Neuronal stem cell (in vitro differentiated cells): ENCODE measurements around the gene HOXC5.
A peak's percentile ranks its signal among the peaks of the same experiment; 100 is the strongest.

ENCODE experiments used
- DNase-seq: peaks from one replicate; pipeline ENCODE4 v3.0.0-alpha.2; 2013; ENCODE audit warnings: low spot score
- H2AFZ ChIP-seq: one replicate; pipeline ENCODE4 v1.6.1; 2013; ENCODE audit warnings: mild to moderate bottlenecking, low read length, inconsistent platforms
- H2AK5ac ChIP-seq: 2 replicates; pipeline ENCODE4 v1.6.1; 2013; ENCODE audit warnings: low read depth, mild to moderate bottlenecking, inconsistent platforms, low read length, moderate library complexity, mixed read lengths
- H2BK120ac ChIP-seq: 2 replicates; pipeline ENCODE4 v1.6.1; 2013; ENCODE audit warnings: low read depth, mild to moderate bottlenecking, inconsistent platforms, low read length, moderate library complexity, mixed read lengths
- H2BK12ac ChIP-seq: one replicate; pipeline ENCODE4 v1.6.1; 2013; ENCODE audit warnings: low read length, inconsistent platforms
- H2BK15ac ChIP-seq: 2 replicates; pipeline ENCODE4 v1.6.1; 2013; ENCODE audit warnings: mild to moderate bottlenecking, low read length, inconsistent platforms, mixed read lengths
- H2BK5ac ChIP-seq: one replicate; pipeline ENCODE4 v1.6.1; 2013; ENCODE audit warnings: inconsistent platforms, mild to moderate bottlenecking, low read length, moderate library complexity
- H3K14ac ChIP-seq: one replicate; pipeline ENCODE4 v1.6.1; 2013; ENCODE audit warnings: low read length, inconsistent platforms
- H3K18ac ChIP-seq: 2 replicates; pipeline ENCODE4 v1.6.1; 2013; ENCODE audit warnings: low read length, inconsistent platforms
- H3K23ac ChIP-seq: 2 replicates; pipeline ENCODE4 v1.6.1; 2013; ENCODE audit warnings: low read depth, mild to moderate bottlenecking, mixed read lengths, low read length, inconsistent platforms; ENCODE audit not compliant: poor library complexity
- H3K27ac ChIP-seq: replicated peaks from 3 replicates; pipeline ENCODE4 v1.5.1; 2013; ENCODE audit warnings: low read length, inconsistent platforms
- H3K27me3 ChIP-seq, 3 experiments: 2 replicates each; pipeline ENCODE4 v1.6.1; 2013; ENCODE audit warnings: low read length in 3 of 3, mild to moderate bottlenecking in 2 of 3, inconsistent platforms in 1 of 3, low read depth in 1 of 3, mixed read lengths in 1 of 3, moderate library complexity in 1 of 3; ENCODE audit not compliant: control insufficient read depth in 3 of 3, insufficient read depth in 3 of 3
- H3K36me3 ChIP-seq, 2 donors: replicated peaks in 1 of 2; 2 replicates each; pipeline ENCODE4 v1.6.1; 2013; ENCODE audit warnings: low read length in 2 of 2; ENCODE audit not compliant: control insufficient read depth in 2 of 2, insufficient read depth in 2 of 2
- H3K4ac ChIP-seq: 2 replicates; pipeline ENCODE4 v1.6.1; 2013; ENCODE audit warnings: inconsistent platforms, mild to moderate bottlenecking, low read length, moderate library complexity
- H3K4me1 ChIP-seq, 2 donors: 1 replicate in 1 of 2; 2 replicates in 1 of 2; pipeline ENCODE4 v1.6.1; 2013; ENCODE audit warnings: low read length in 2 of 2, low read depth in 1 of 2; ENCODE audit not compliant: control insufficient read depth in 2 of 2, insufficient read depth in 1 of 2
- H3K4me2 ChIP-seq: one replicate; pipeline ENCODE4 v1.6.1; 2013; ENCODE audit warnings: mild to moderate bottlenecking, low read length, inconsistent platforms; ENCODE audit not compliant: insufficient read depth, poor library complexity, severe bottlenecking
- H3K4me3 ChIP-seq, 2 donors: 2 replicates each; pipeline ENCODE4 v1.5.1; 2013; ENCODE audit warnings: low read length in 2 of 2, mild to moderate bottlenecking in 2 of 2, inconsistent platforms in 1 of 2, moderate library complexity in 1 of 2
- H3K79me1 ChIP-seq: one replicate; pipeline ENCODE4 v1.6.1; 2013; ENCODE audit warnings: low read depth, mild to moderate bottlenecking, inconsistent platforms, low read length, moderate library complexity
- H3K9ac ChIP-seq: one replicate; pipeline ENCODE4 v1.6.1; 2013; ENCODE audit warnings: mild to moderate bottlenecking, low read depth, low read length, inconsistent platforms; ENCODE audit not compliant: poor library complexity
- H3K9me3 ChIP-seq, 2 donors: replicated peaks in 1 of 2; 2 replicates each; pipeline versions ENCODE3 to v1.6.1; 2013; ENCODE audit warnings: low read length in 2 of 2, mild to moderate bottlenecking in 2 of 2, inconsistent platforms in 1 of 2, low read depth in 1 of 2, mixed read lengths in 1 of 2, moderate library complexity in 1 of 2; ENCODE audit not compliant: control insufficient read depth in 2 of 2, insufficient read depth in 1 of 2
- H4K8ac ChIP-seq: one replicate; pipeline ENCODE4 v1.6.1; 2013; ENCODE audit warnings: low read depth, mild to moderate bottlenecking, inconsistent platforms, low read length, moderate library complexity
- H4K91ac ChIP-seq: one replicate; pipeline ENCODE4 v1.6.1; 2013; ENCODE audit warnings: low read length, low read depth, mild to moderate bottlenecking, inconsistent platforms; ENCODE audit not compliant: poor library complexity
- WGBS, 2 donors: extraction: QIAGEN DNeasy Blood & Tissue Kit; methylation state at CpG; one replicate each; pipeline ENCODE4 v1.1.7; 2013; ENCODE audit warnings: missing lambda C conversion rate in 2 of 2, mixed read lengths in 1 of 2; ENCODE audit not compliant: insufficient read length in 2 of 2, insufficient replicate concordance in 1 of 2; ENCODE audit errors: extremely low coverage in 2 of 2; 5-methylcytosine and 5-hydroxymethylcytosine counted together

HOXC5 gene

DNA sequence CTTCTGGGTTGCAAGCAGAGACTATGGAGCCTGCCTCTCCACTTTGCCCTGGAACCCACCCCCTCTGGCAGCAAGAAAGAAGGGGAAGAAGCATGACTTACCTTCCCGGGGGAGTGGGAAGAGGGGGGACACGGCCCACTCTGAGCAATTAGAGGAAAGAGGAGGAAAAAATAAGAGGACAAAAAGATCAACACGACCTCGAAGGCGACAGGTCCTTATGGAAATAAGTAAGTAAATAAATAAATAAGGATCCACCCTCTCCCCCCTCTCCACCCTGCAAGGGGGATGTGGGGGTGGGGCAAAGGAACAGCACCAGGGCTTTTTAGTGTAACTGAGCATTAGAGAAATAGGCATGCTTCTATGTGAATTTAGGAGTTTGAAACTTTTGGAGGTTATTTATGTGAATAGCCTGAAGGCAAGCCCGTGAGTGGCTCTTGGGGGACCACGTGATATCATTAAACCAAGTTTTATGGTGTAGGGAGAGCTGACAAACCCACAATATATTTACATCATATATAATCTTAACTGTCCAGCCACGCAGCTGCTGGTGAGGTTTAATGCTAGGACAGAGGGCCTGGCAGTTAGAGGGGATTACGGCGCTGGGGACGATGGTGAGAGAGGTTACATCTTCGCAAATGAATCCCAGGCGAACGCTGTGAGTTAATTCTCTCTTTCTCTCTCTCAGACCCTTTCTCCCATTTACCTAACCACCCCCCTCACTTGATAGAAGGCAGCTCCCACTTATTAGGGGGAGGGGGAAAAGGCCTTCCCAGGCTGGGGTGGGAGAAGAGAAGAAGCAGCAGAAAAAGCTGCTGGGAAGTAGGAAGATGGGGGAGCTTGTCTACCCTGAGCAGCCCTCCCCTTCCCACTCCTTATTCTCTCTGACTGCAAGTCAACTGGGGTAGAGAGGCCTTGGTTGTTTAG is 4.8 kb downstream of the HOXC5 start:
- Histone ChIP-seq H3K4me1 (no peaks in the 10 kb centered on the region), H3K36me3 (no peaks in the 10 kb centered on the region)

DNA sequence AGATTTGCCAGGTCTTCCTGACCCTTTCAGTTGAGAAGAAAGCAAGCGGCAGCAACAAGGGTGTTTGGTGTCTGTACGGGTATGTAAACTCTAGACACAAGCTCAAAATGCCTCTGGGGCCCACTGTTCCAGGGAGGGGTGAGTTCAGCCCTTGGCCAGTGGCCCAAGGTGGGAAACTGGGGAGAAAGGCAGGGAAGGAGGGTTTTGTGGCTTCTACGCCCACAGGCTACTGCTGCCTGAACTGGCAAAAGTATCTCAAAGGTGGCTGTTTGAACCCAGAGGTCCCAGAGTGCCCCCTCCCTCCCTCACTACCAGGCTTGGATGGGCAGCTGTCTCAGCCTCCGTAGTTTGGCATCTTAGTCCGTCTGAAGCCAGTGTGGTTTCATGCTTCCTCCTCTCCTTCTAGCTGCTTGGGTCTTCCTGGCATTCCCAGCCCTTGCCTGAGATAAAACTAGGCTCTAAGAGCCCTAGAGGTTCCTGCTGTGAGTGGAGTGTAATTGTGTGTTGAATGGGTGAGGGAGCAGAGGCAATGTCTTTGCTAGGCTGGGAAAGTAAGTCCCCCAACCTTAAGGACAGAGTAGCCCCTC is 5.5 kb downstream of the HOXC5 start:
- Histone ChIP-seq H3K4me2 (no peak overlapping the region), H2BK15ac (no peak overlapping the region), H3K14ac (no peak overlapping the region), H3K4me3 (no peak overlapping the region), H3K9ac (no peak overlapping the region), H3K4me1 (no peaks in the 10 kb centered on the region), H3K27ac (no peak overlapping the region), H3K4ac (no peak overlapping the region), H3K23ac (no peak overlapping the region), H3K18ac (no peak overlapping the region), H2BK12ac (no peak overlapping the region), H4K91ac (no peak overlapping the region), H2BK5ac (no peak overlapping the region), H2AFZ (no peak overlapping the region), H3K27me3 (peaks cover 38 to 96% (median 96%) of the 10 kb centered on the region in 3 experiments), H2AK5ac (no peak overlapping the region), H4K8ac (no peak overlapping the region), H3K79me1 (no peaks in the 10 kb centered on the region), H3K9me3 (peaks cover 0 to 6% of the 10 kb centered on the region in 2 donors), H2BK120ac (no peak overlapping the region), H3K36me3 (no peaks in the 10 kb centered on the region)
- WGBS, 2 donors: no CpG with 5 or more reads among the region's 5 CpGs
- no peak for DNase-seq

More for the DNA sequence above, 4.8 kb downstream of the HOXC5 start:
- Histone ChIP-seq H3K27me3 (peaks cover 43 to 96% (median 96%) of the 10 kb centered on the region in 3 experiments), H3K4ac (no peak overlapping the region), H3K4me2 (no peak overlapping the region), H2AK5ac (no peak overlapping the region), H3K4me3 (no peak overlapping the region), H2BK5ac (no peak overlapping the region), H2BK15ac (no peak overlapping the region), H4K8ac (no peak overlapping the region), H2BK120ac (no peak overlapping the region), H4K91ac (no peak overlapping the region), H3K27ac (no peak overlapping the region), H3K9ac (no peak overlapping the region), H3K79me1 (no peaks in the 10 kb centered on the region), H3K23ac (no peak overlapping the region), H3K18ac (no peak overlapping the region), H2BK12ac (no peak overlapping the region), H2AFZ (no peak overlapping the region), H3K14ac (no peak overlapping the region), H3K9me3 (peaks cover 5 to 8% of the 10 kb centered on the region in 2 donors)
- no CpG with 5 or more reads among the region's 14 CpGs for WGBS, 2 donors
- no peak for DNase-seq

DNA sequence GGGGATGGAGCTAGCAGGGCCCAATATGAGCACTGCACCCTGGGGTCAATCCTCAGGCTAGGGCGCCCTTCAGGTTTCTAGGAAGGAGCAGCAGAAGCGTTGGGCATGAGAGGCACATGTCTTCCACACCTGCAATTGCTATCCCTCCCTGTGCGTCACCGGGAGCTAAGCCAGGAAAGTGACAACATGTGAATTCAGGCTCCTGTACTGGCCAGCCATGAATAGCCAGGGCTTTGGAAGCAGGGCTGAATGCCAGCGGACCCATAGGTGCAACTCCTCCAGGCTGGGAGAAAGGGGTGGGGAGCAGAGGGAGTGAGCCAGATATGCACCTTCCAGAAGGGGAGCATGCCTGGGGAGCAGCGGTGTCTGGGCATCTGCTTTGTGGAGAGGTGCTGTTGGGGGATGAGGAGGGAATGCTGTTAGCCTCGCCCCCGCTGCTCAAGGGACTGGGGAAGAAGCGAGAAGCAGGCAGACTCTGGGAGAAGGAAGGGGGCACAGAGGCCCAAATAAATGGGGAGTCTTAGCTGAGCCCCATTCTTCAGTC is 6.1 kb downstream of the HOXC5 start:
- DNase-seq: no peak
- H4K91ac ChIP-seq: no peak overlapping the region
- no peak overlapping the region for H3K18ac ChIP-seq

More for the DNA sequence above, 6.1 kb downstream of the HOXC5 start:
- H2BK15ac ChIP-seq: no peak overlapping the region
- H3K9ac ChIP-seq: no peak overlapping the region
- H2BK120ac ChIP-seq: no peak overlapping the region
- no peak overlapping the region for H3K4me2 ChIP-seq
- peak overlapping the region; percentile 23 for H2AK5ac ChIP-seq
- H3K9me3 ChIP-seq: peaks cover 0 to 6% of the 10 kb centered on the region in 2 donors
- H2AFZ ChIP-seq: no peak overlapping the region
- H4K8ac ChIP-seq: no peak overlapping the region
- peaks cover 35 to 97% (median 96%) of the 10 kb centered on the region in 3 experiments for H3K27me3 ChIP-seq
- no peak overlapping the region for H3K4me3 ChIP-seq
- H3K36me3 ChIP-seq: no peaks in the 10 kb centered on the region
- H3K4me1 ChIP-seq: no peaks in the 10 kb centered on the region
- no peak overlapping the region for H3K4ac ChIP-seq
- H3K27ac ChIP-seq: no peak overlapping the region
- no peak overlapping the region for H3K14ac ChIP-seq
- no peak overlapping the region for H2BK5ac ChIP-seq
- WGBS, 2 donors: no CpG with 5 or more reads among the region's 9 CpGs
- H3K79me1 ChIP-seq: no peaks in the 10 kb centered on the region
- no peak overlapping the region for H3K23ac ChIP-seq
- H2BK12ac ChIP-seq: no peak overlapping the region
